T-cell (primary cell): ENCODE measurements around the gene PRDM10. TPM values are rescaled to one million over a fixed set of nuclear protein-coding genes. Genes with fewer than 3 reads are reported as not detected.

ENCODE experiments used
- ATAC-seq, 4 experiments: fragments of 200-7000 bp in 3 of 4; fragments of 150-1000 bp in 1 of 4; cut with Tn5 transposase; replicated peaks in 1 of 4; 1 replicate in 3 of 4; 2 replicates in 1 of 4; pipeline ENCODE4 v1.10.0; 2021; ENCODE audit warnings: moderate library complexity in 3 of 4, mild to moderate bottlenecking in 2 of 4, moderate number of reproducible peaks in 1 of 4
- CTCF ChIA-PET, 2 donors: fragments of 300-600 bp; sonication (Branson Sonifier 250); formaldehyde crosslinking; loops; one replicate each; lab custom pipeline; 2022; ENCODE audit warnings: antibody characterized with exemption in 2 of 2; lab: Charles Lee
- POLR2A ChIA-PET, 2 donors: fragments of 300-600 bp; sonication (Branson Sonifier 250); formaldehyde crosslinking; loops; one replicate each; lab custom pipeline; 2022; ENCODE audit warnings: antibody characterized with exemption in 2 of 2; lab: Charles Lee
- DNase-seq, 35 experiments: peaks; one replicate each; pipeline versions ENCODE4 v3.0.0 to v3.0.0-alpha.2; 2013 to 2023
- H3K27ac ChIP-seq: one replicate; pipeline ENCODE4 v1.5.1; 2013; ENCODE audit warnings: low read length
- H3K27me3 ChIP-seq, 2 experiments: replicated peaks in 1 of 2; 1 replicate in 1 of 2; 2 replicates in 1 of 2; pipeline versions ENCODE4 v1.6.1 to v1.7.0; 2013; ENCODE audit warnings: low read length in 1 of 2, mixed read lengths in 1 of 2; ENCODE audit not compliant: control insufficient read depth in 2 of 2, insufficient read depth in 2 of 2; ENCODE audit errors: extremely low read depth in 1 of 2
- H3K36me3 ChIP-seq, 2 donors: 1 replicate in 1 of 2; 2 replicates in 1 of 2; pipeline versions ENCODE4 v1.6.1 to v1.7.0; 2013; ENCODE audit warnings: low read length in 1 of 2; ENCODE audit not compliant: control insufficient read depth in 2 of 2, insufficient read depth in 1 of 2; ENCODE audit errors: extremely low read depth in 1 of 2
- H3K4me1 ChIP-seq, 2 experiments: 1 replicate in 1 of 2; 2 replicates in 1 of 2; pipeline versions ENCODE4 v1.6.1 to v1.7.0; 2013; ENCODE audit warnings: low read length in 2 of 2, mixed read lengths in 1 of 2; ENCODE audit not compliant: insufficient read depth in 2 of 2, control insufficient read depth in 1 of 2; ENCODE audit errors: extremely low read depth in 1 of 2
- H3K4me3 ChIP-seq, 2 donors: 1 replicate in 1 of 2; 2 replicates in 1 of 2; pipeline versions ENCODE4 v1.5.1 to v1.7.0; 2013; ENCODE audit warnings: mild to moderate bottlenecking in 2 of 2, low read length in 1 of 2, moderate library complexity in 1 of 2; ENCODE audit not compliant: control insufficient read depth in 1 of 2; ENCODE audit errors: extremely low read depth in 1 of 2
- H3K9me3 ChIP-seq: 2 replicates; pipeline ENCODE4 v1.7.0; 2013
- H3K27ac Mint-ChIP-seq, 2 donors: one replicate each; pipeline ENCODE4 v1.8.0; 2020 to 2021; ENCODE audit warnings: mild to moderate bottlenecking in 2 of 2, mixed read lengths in 2 of 2
- H3K27me3 Mint-ChIP-seq, 2 donors: one replicate each; pipeline ENCODE4 v1.8.0; 2021 to 2022; ENCODE audit warnings: mixed read lengths in 2 of 2
- H3K36me3 Mint-ChIP-seq: one replicate; pipeline ENCODE4 v1.8.0; 2021; ENCODE audit warnings: mixed read lengths
- H3K4me1 Mint-ChIP-seq, 3 donors: one replicate each; pipeline ENCODE4 v1.8.0; 2020 to 2022; ENCODE audit warnings: mixed read lengths in 3 of 3, mild to moderate bottlenecking in 1 of 3
- H3K4me3 Mint-ChIP-seq, 3 donors: one replicate each; pipeline ENCODE4 v1.8.0; 2020 to 2022; ENCODE audit warnings: mild to moderate bottlenecking in 3 of 3, mixed read lengths in 3 of 3, moderate library complexity in 3 of 3
- H3K9me3 Mint-ChIP-seq, 3 donors: one replicate each; pipeline ENCODE4 v1.8.0; 2020 to 2022; ENCODE audit warnings: mixed read lengths in 3 of 3
- WGBS: methylation state at CpG from one replicate; pipeline ENCODE4 v1.1.5; 2013; ENCODE audit warnings: missing lambda C conversion rate; ENCODE audit not compliant: insufficient coverage; 5-methylcytosine and 5-hydroxymethylcytosine counted together
- total RNA-seq, 35 experiments: library from RNA in 6 of 35; stranded (reverse) in 6 of 35; fragments of 120-200 nt in 1 of 35; gene quantifications; one replicate each; pipeline versions ENCODE4 v1.2.1 to v1.2.4 and lab custom pipeline; 2013 to 2026

PRDM10 gene, protein sequence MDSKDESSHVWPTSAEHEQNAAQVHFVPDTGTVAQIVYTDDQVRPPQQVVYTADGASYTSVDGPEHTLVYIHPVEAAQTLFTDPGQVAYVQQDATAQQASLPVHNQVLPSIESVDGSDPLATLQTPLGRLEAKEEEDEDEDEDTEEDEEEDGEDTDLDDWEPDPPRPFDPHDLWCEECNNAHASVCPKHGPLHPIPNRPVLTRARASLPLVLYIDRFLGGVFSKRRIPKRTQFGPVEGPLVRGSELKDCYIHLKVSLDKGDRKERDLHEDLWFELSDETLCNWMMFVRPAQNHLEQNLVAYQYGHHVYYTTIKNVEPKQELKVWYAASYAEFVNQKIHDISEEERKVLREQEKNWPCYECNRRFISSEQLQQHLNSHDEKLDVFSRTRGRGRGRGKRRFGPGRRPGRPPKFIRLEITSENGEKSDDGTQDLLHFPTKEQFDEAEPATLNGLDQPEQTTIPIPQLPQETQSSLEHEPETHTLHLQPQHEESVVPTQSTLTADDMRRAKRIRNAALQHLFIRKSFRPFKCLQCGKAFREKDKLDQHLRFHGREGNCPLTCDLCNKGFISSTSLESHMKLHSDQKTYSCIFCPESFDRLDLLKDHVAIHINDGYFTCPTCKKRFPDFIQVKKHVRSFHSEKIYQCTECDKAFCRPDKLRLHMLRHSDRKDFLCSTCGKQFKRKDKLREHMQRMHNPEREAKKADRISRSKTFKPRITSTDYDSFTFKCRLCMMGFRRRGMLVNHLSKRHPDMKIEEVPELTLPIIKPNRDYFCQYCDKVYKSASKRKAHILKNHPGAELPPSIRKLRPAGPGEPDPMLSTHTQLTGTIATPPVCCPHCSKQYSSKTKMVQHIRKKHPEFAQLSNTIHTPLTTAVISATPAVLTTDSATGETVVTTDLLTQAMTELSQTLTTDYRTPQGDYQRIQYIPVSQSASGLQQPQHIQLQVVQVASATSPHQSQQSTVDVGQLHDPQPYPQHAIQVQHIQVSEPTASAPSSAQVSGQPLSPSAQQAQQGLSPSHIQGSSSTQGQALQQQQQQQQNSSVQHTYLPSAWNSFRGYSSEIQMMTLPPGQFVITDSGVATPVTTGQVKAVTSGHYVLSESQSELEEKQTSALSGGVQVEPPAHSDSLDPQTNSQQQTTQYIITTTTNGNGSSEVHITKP
- total RNA-seq (10 to 100 TPM in 4 of 5 donors, 1 to 10 TPM in 1; 10.0 to 15.6 (median 14.2) TPM), total RNA-seq (lab: John Stamatoyannopoulos, UW) (11.9 to 41.3 (median 21.4) reads per million in 29 experiments)
- 10.3 TPM for total RNA-seq (2013)

- Mint-ChIP-seq H3K27ac (peak within 1 kb of the TSS; percentile 100), H3K4me3 (peak within 1 kb of the TSS; percentile 86 to 100 (median 99)), H3K9me3 (no peaks in the 10 kb centered on the region), H3K27me3 (no peaks in the 10 kb centered on the region), H3K4me1 (peaks cover 37 to 48% (median 43%) of the 10 kb centered on the region in 3 donors), H3K36me3 (no peaks in the 10 kb centered on the region)
- H3K4me1 ChIP-seq = peaks cover 8 to 26% of the 10 kb centered on the region in 2 experiments
- ChIA-PET CTCF (interaction anchor here (0.6 to 4.2 kb wide), 10 partner anchors 10 to 1298 kb away, joined by 3 to 28 read pairs (median 6); no protein-coding TSS in a partner anchor), POLR2A (interaction anchor here (0.6 to 1.9 kb wide), 8 partner anchors 10 to 1623 kb away, joined by 5 to 26 read pairs (median 6); partner anchors contain the start of gene APLP2 (in 1 of the 2))
- peak within 1 kb of the TSS; percentile 61 to 87 for H3K4me3 ChIP-seq
- no peaks in the 10 kb centered on the region for H3K36me3 ChIP-seq
- H3K9me3 ChIP-seq = no peaks in the 10 kb centered on the region
- no peaks in the 10 kb centered on the region for H3K27me3 ChIP-seq
- ATAC-seq (peak; percentile 64 to 69 (median 66)), DNase-seq (peak; percentile 76 to 94 (median 88))
- H3K27ac ChIP-seq = peak within 1 kb of the TSS; percentile 95
- 0% methylated on average over 5 of the region's 33 CpGs for WGBS
These were observed at the start of gene PRDM10 for GRCh38 chr11:130002352-130002845. TSS of gene PRDM10 (minus strand) at chr11:130002835. CDS start at chr11:129960964, 41,871 bp downstream.

DNA sequence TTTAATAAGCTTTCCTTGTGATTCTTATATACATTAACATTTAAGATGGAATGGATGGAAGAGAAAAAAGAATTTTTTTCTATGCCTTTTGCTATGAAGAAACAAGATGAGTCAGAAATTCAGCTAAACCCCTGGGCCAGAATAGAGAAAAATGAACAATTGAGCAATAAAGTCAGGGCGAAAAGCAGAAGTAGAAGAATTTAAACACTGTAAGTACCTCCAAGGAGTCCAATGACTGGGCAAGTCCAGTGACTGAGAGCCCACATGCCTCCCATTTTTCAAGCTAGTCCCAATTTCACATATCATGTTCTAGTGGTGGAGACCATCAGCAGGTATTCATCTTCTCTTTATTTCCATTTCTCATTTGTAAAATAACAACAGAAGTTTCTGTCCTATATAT, 48.4 kb upstream of the PRDM10 start:
- WGBS = 100% methylated on average over 1 of the region's 1 CpG
- Mint-ChIP-seq H3K27ac (no peak overlapping the region), H3K9me3 (no peaks in the 10 kb centered on the region), H3K36me3 (no peaks in the 10 kb centered on the region), H3K4me3 (no peak overlapping the region), H3K27me3 (no peaks in the 10 kb centered on the region), H3K4me1 (no peaks in the 10 kb centered on the region)
- Histone ChIP-seq H3K27ac (no peak overlapping the region), H3K9me3 (no peaks in the 10 kb centered on the region), H3K36me3 (no peaks in the 10 kb centered on the region), H3K27me3 (no peaks in the 10 kb centered on the region), H3K4me3 (no peak overlapping the region), H3K4me1 (no peaks in the 10 kb centered on the region)
- ATAC-seq (no peak), DNase-seq (no peak)
- CTCF ChIA-PET = interaction anchor here in 1 of 2 donors (0.5 kb wide), 1 partner anchor 1332 kb away, joined by 3 read pairs; no protein-coding TSS in a partner anchor
- POLR2A ChIA-PET = interaction anchor here in 1 of 2 donors (0.5 kb wide), 1 partner anchor 175 kb away, joined by 4 read pairs; no protein-coding TSS in a partner anchor

- Mint-ChIP-seq H3K27ac (no peak overlapping the region), H3K27me3 (no peaks in the 10 kb centered on the region), H3K4me3 (no peak overlapping the region), H3K36me3 (no peaks in the 10 kb centered on the region), H3K4me1 (no peaks in the 10 kb centered on the region), H3K9me3 (no peaks in the 10 kb centered on the region)
- no peaks in the 10 kb centered on the region for H3K4me1 ChIP-seq
- POLR2A ChIA-PET = no interaction called here
- H3K27me3 ChIP-seq = peaks cover 0 to 3% of the 10 kb centered on the region in 2 experiments
- H3K9me3 ChIP-seq = no peaks in the 10 kb centered on the region
- CTCF ChIA-PET = no interaction called here
- ATAC-seq (no peak), DNase-seq (no peak)
- H3K36me3 ChIP-seq = no peaks in the 10 kb centered on the region
- no peak overlapping the region for H3K27ac ChIP-seq
- WGBS = no CpG with 5 or more reads among the region's 2 CpGs
- H3K4me3 ChIP-seq = no peak overlapping the region
These were observed 47.6 kb upstream of the PRDM10 start for GRCh38 chr11:130050257-130050656.

DNA sequence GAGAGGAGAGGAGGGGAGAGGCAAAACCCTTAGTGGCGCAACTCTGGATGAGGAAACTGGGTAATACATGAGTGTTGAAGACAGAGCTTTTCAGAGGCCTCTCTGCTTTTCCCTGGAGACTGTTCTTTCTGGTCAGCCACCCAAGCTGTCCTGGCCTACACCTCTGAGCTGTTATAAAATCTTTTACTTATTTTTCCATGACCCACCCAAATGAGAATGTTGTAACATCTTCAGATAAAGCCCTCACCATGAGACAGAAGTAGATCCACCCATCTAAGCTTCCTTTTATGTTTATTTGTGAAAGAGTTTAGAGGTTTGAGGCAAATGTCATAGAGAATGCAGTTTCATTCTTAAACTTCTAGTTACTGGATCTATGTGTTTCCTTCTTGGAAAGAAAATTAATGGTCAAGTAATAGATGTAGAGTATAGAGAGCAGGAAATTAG, 46.7 kb upstream of the PRDM10 start:
- ATAC-seq (no peak), DNase-seq (no peak)
- H3K27me3 ChIP-seq = peaks cover 0 to 3% of the 10 kb centered on the region in 2 experiments
- H3K4me3 ChIP-seq = no peak overlapping the region
- no peaks in the 10 kb centered on the region for H3K27me3 Mint-ChIP-seq
- H3K27ac Mint-ChIP-seq = no peak overlapping the region
- H3K9me3 ChIP-seq = no peaks in the 10 kb centered on the region
- no peaks in the 10 kb centered on the region for H3K4me1 Mint-ChIP-seq
- WGBS = no CpG with 5 or more reads among the region's 1 CpG
- H3K36me3 Mint-ChIP-seq = no peaks in the 10 kb centered on the region
- H3K27ac ChIP-seq = no peak overlapping the region
- H3K4me1 ChIP-seq = no peaks in the 10 kb centered on the region
- H3K4me3 Mint-ChIP-seq = no peak overlapping the region
- ChIA-PET POLR2A (interaction anchor here in 1 of 2 donors (0.6 kb wide), 1 partner anchor 113 kb away, joined by 4 read pairs; no protein-coding TSS in a partner anchor), CTCF (interaction anchor here in 1 of 2 donors (0.7 kb wide), 1 partner anchor 123 kb away, joined by 7 read pairs; no protein-coding TSS in a partner anchor)
- H3K9me3 Mint-ChIP-seq = no peaks in the 10 kb centered on the region
- no peaks in the 10 kb centered on the region for H3K36me3 ChIP-seq

GRCh38 chr11:130047141-130047540, 44.5 kb upstream of the PRDM10 start:
- POLR2A ChIA-PET = interaction anchor here (0.6 to 0.7 kb wide), 3 partner anchors 24 to 1651 kb away, joined by 3 to 4 read pairs (median 4); no protein-coding TSS in a partner anchor
- no peak for ATAC-seq
- WGBS = no CpG with 5 or more reads among the region's 1 CpG
- Mint-ChIP-seq H3K9me3 (no peaks in the 10 kb centered on the region), H3K4me1 (no peaks in the 10 kb centered on the region), H3K4me3 (no peak overlapping the region), H3K27ac (no peak overlapping the region), H3K36me3 (no peaks in the 10 kb centered on the region), H3K27me3 (peaks cover 4 to 8% of the 10 kb centered on the region in 2 donors)
- Histone ChIP-seq H3K27me3 (peaks cover 0 to 13% of the 10 kb centered on the region in 2 experiments), H3K27ac (no peak overlapping the region), H3K4me1 (no peaks in the 10 kb centered on the region), H3K4me3 (no peak overlapping the region), H3K36me3 (no peaks in the 10 kb centered on the region), H3K9me3 (no peaks in the 10 kb centered on the region)
- DNase-seq = no peak
- CTCF ChIA-PET = interaction anchor here (0.6 to 0.7 kb wide), 2 partner anchors 8 to 374 kb away, joined by 4 to 5 read pairs; no protein-coding TSS in a partner anchor
